ENCODE data around the gene FHIT.

The FHIT gene

GRCh38 chr3:60767536-60767935 lies 483.7 kb downstream of the FHIT start:
- TF ChIP-seq, protein P1, sequence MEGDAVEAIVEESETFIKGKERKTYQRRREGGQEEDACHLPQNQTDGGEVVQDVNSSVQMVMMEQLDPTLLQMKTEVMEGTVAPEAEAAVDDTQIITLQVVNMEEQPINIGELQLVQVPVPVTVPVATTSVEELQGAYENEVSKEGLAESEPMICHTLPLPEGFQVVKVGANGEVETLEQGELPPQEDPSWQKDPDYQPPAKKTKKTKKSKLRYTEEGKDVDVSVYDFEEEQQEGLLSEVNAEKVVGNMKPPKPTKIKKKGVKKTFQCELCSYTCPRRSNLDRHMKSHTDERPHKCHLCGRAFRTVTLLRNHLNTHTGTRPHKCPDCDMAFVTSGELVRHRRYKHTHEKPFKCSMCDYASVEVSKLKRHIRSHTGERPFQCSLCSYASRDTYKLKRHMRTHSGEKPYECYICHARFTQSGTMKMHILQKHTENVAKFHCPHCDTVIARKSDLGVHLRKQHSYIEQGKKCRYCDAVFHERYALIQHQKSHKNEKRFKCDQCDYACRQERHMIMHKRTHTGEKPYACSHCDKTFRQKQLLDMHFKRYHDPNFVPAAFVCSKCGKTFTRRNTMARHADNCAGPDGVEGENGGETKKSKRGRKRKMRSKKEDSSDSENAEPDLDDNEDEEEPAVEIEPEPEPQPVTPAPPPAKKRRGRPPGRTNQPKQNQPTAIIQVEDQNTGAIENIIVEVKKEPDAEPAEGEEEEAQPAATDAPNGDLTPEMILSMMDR (IDR thresholded peaks at IDR 0.05; ENCODE audit: low read depth, low read length) = no peak
- no peak for DNase-seq (ENCODE audit: low read depth in 2 of 2)

GRCh38 chr3:60765776-60766175 lies 485.5 kb downstream of the FHIT start:
- H3K4me3 ChIP-seq (replicated peaks in 1 of 2; ENCODE audit: low read depth in 2 of 2, low read length in 2 of 2) = no peak overlapping the region
- TF ChIP-seq, protein P1 (IDR thresholded peaks at IDR 0.05; ENCODE audit: low read depth, low read length) = no peak
- DNase-seq (ENCODE audit: low read depth in 2 of 2) = no peak

More at GRCh38 chr3:60767536-60767935, 483.7 kb downstream of the FHIT start:
- no peak overlapping the region for H3K4me3 ChIP-seq (replicated peaks in 1 of 2; ENCODE audit: low read depth in 2 of 2, low read length in 2 of 2)

- TF ChIP-seq, protein P1 (IDR thresholded peaks at IDR 0.05; ENCODE audit: low read depth, low read length) = no peak
- H3K4me3 ChIP-seq (replicated peaks in 1 of 2; ENCODE audit: low read depth in 2 of 2, low read length in 2 of 2) = no peak overlapping the region
- no peak for DNase-seq (ENCODE audit: low read depth in 2 of 2)
Measured at GRCh38 chr3:60764870-60765269, 486.4 kb downstream of the FHIT start.

- DNase-seq (ENCODE audit: low read depth in 2 of 2) = no peak
- TF ChIP-seq, protein P1 (IDR thresholded peaks at IDR 0.05; ENCODE audit: low read depth, low read length) = no peak
- H3K4me3 ChIP-seq (replicated peaks in 1 of 2; ENCODE audit: low read depth in 2 of 2, low read length in 2 of 2) = no peak overlapping the region
Measured at GRCh38 chr3:60760145-60760544, 491.1 kb downstream of the FHIT start.

- TF ChIP-seq, protein P1 (IDR thresholded peaks at IDR 0.05; ENCODE audit: low read depth, low read length) = no peak
- no peak for DNase-seq (ENCODE audit: low read depth in 2 of 2)
- H3K4me3 ChIP-seq (replicated peaks in 1 of 2; ENCODE audit: low read depth in 2 of 2, low read length in 2 of 2) = no peak overlapping the region
Measured at GRCh38 chr3:60759439-60759838, 491.8 kb downstream of the FHIT start.

DNA sequence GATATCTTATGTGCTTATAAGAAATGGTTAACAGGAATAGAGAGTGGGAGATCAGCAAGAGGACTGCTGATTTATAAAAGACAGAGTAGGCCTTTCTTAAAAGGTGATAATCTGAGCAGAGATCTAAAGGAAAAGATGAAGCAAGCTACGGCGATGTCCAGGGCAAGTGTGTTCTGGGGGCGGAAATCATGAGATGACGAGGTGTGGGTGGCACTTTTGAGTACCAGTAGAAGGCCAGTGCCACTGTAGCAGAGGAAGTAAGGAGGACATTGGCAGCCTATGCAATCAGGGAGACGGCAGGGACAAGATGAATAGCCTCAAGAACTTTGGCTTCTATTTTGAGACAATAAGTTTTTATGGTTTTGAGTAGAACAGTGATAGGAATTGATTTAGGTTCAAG lies 492.4 kb downstream of the FHIT start:
- no peak for DNase-seq (ENCODE audit: low read depth in 2 of 2)
- no peak overlapping the region for H3K4me3 ChIP-seq (replicated peaks in 1 of 2; ENCODE audit: low read depth in 2 of 2, low read length in 2 of 2)
- TF ChIP-seq, protein P1 (IDR thresholded peaks at IDR 0.05; ENCODE audit: low read depth, low read length) = no peak

DNA sequence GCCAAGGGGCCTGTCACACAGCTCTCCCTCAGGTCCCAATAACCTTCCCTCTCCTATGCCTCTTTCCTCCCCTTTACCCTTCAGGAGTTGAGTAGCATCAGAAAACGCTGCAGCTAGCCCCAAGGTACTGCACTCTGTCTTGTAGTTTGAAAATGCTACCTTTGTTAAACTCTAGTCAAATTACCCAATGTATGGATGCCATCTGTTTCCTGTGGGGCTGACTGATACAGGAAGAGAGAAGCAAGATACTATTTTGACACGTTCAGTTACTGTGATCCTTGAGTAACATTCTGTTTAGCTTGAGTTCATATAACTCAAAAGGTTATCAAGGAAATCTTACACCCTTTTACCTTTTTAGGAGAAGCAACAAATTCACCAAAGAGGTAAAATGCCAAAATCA lies 493.1 kb downstream of the FHIT start:
- no peak for DNase-seq (ENCODE audit: low read depth in 2 of 2)
- TF ChIP-seq, protein P1 (IDR thresholded peaks at IDR 0.05; ENCODE audit: low read depth, low read length) = no peak
- H3K4me3 ChIP-seq (replicated peaks in 1 of 2; ENCODE audit: low read depth in 2 of 2, low read length in 2 of 2) = no peak overlapping the region

Data from cardiac fibroblast (primary cell).